ENCODE results near the gene ASPSCR1. TPM values are rescaled to one million over a fixed set of nuclear protein-coding genes. Genes with fewer than 3 reads are reported as not detected.
A peak's percentile ranks its signal among the peaks of the same experiment; 100 is the strongest.

ASPSCR1 gene
- total and polyA plus RNA-seq, 2 of the 13 experiments (the other 11 are each of a cell fraction or from before 2014, with no cell fraction given), result 274 to 314 TPM

- TF ChIP-seq, protein P1, sequence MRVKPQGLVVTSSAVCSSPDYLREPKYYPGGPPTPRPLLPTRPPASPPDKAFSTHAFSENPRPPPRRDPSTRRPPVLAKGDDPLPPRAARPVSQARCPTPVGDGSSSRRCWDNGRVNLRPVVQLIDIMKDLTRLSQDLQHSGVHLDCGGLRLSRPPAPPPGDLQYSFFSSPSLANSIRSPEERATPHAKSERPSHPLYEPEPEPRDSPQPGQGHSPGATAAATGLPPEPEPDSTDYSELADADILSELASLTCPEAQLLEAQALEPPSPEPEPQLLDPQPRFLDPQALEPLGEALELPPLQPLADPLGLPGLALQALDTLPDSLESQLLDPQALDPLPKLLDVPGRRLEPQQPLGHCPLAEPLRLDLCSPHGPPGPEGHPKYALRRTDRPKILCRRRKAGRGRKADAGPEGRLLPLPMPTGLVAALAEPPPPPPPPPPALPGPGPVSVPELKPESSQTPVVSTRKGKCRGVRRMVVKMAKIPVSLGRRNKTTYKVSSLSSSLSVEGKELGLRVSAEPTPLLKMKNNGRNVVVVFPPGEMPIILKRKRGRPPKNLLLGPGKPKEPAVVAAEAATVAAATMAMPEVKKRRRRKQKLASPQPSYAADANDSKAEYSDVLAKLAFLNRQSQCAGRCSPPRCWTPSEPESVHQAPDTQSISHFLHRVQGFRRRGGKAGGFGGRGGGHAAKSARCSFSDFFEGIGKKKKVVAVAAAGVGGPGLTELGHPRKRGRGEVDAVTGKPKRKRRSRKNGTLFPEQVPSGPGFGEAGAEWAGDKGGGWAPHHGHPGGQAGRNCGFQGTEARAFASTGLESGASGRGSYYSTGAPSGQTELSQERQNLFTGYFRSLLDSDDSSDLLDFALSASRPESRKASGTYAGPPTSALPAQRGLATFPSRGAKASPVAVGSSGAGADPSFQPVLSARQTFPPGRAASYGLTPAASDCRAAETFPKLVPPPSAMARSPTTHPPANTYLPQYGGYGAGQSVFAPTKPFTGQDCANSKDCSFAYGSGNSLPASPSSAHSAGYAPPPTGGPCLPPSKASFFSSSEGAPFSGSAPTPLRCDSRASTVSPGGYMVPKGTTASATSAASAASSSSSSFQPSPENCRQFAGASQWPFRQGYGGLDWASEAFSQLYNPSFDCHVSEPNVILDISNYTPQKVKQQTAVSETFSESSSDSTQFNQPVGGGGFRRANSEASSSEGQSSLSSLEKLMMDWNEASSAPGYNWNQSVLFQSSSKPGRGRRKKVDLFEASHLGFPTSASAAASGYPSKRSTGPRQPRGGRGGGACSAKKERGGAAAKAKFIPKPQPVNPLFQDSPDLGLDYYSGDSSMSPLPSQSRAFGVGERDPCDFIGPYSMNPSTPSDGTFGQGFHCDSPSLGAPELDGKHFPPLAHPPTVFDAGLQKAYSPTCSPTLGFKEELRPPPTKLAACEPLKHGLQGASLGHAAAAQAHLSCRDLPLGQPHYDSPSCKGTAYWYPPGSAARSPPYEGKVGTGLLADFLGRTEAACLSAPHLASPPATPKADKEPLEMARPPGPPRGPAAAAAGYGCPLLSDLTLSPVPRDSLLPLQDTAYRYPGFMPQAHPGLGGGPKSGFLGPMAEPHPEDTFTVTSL (CRISPR knock-in tag; IDR thresholded peaks at IDR 0.05; ENCODE audit: borderline replicate concordance), result peak; percentile 82
- TF ChIP-seq HMGXB4 (CRISPR knock-in tag; IDR thresholded peaks at IDR 0.05; ENCODE audit: borderline replicate concordance in 1 of 2, low read depth in 1 of 2) (peak; percentile 48 to 91; a peak in 3 of 4 replicates), ZBTB37 (CRISPR knock-in tag; IDR thresholded peaks at IDR 0.05) (peak; percentile 70; the same call in 1 of the 2 replicates), ZNF264 (CRISPR knock-in tag; IDR thresholded peaks at IDR 0.05) (peak; percentile 74; the same call in 1 of the 2 replicates), NFYC (CRISPR knock-in tag; IDR thresholded peaks at IDR 0.05) (peak; percentile 56; the same call in 1 of the 2 replicates), ZNF235 (CRISPR knock-in tag; IDR thresholded peaks at IDR 0.05; ENCODE audit: borderline replicate concordance) (0 out of 2 replicates have a peak, but pooled peaks have one; percentile 88), ZNF460 (CRISPR knock-in tag; IDR thresholded peaks at IDR 0.05; ENCODE audit: borderline replicate concordance) (peak; percentile 43; the same call in 1 of the 2 replicates)
- TF ChIP-seq, protein P2, sequence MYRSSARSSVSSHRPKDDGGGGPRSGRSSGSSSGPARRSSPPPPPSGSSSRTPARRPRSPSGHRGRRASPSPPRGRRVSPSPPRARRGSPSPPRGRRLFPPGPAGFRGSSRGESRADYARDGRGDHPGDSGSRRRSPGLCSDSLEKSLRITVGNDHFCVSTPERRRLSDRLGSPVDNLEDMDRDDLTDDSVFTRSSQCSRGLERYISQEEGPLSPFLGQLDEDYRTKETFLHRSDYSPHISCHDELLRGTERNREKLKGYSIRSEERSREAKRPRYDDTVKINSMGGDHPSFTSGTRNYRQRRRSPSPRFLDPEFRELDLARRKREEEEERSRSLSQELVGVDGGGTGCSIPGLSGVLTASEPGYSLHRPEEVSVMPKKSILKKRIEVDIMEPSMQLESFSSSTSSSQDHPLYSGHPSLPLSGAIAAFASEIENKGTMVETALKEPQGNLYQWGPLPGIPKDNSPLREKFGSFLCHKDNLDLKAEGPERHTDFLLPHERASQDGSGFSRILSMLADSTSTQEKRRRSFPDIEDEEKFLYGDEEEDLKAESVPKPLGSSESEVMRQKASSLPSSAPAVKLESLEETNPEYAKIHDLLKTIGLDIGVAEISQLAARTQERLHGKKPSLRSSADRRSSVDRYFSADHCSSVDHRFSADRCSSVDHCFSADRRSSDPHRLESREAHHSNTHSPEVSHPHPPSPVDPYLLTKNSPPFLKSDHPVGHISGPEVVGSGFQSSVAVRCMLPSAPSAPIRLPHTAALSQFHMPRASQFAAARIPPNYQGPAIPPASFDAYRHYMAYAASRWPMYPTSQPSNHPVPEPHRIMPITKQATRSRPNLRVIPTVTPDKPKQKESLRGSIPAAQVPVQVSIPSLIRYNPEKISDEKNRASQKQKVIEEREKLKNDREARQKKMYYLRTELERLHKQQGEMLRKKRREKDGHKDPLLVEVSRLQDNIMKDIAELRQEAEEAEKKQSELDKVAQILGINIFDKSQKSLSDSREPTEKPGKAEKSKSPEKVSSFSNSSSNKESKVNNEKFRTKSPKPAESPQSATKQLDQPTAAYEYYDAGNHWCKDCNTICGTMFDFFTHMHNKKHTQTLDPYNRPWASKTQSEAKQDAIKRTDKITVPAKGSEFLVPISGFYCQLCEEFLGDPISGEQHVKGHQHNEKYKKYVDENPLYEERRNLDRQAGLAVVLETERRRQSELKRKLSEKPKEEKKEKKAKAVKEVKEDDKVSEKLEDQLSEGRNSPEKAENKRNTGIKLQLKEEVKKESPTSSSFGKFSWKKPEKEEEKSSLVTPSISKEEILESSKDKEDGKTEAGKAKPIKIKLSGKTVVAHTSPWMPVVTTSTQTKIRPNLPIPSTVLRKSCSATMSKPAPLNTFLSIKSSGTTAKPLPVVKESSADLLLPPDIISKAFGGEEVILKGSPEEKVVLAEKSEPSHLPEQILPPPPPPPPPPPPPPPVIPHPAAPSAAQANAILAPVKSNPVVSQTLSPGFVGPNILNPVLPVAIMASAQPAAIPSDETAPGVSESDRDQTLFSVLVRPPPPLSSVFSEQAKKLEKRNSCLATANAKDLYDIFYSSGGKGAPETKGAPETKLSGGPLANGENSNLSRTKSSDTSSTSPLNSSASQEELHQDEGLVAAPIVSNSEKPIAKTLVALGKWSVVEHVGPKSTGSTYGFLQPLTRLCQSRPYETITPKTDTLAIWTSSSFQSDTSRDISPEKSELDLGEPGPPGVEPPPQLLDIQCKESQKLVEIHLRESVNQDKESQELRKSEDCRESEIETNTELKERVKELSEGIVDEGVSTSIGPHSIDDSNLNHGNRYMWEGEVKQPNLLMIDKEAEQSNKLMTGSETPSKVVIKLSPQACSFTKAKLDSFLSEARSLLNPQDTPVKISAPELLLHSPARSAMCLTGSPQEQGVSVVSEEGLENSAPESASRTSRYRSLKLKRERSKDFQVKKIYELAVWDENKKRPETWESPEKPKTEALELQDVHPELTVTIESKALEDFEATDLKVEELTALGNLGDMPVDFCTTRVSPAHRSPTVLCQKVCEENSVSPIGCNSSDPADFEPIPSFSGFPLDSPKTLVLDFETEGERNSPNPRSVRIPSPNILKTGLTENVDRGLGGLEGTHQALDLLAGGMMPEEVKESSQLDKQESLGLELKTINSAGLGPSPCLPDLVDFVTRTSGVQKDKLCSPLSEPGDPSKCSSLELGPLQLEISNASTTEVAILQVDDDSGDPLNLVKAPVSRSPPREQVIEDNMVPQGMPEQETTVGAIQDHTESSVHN (CRISPR knock-in tag; IDR thresholded peaks at IDR 0.05), result peak; percentile 92; the same call in 1 of the 2 replicates
Measured at GRCh38 chr17:81967533-81968395, 9.7 kb upstream of the ASPSCR1 start (continued).
